Epithelial cell of esophagus (primary cell): Measurements from ENCODE around the gene ZNF253.
"Not testable (repeated sequence)": the region's sequence is repeated elsewhere in the genome, so short reads cannot be mapped to it uniquely, and the experiment has no call there.

Experiments used
- DNase-seq: peaks from one replicate; pipeline ENCODE4 v3.0.0; 2010; ENCODE audit warnings: low read depth
- H3K4me3 ChIP-seq: 2 replicates; pipeline ENCODE4 v1.5.1; 2011; ENCODE audit warnings: mild to moderate bottlenecking, low read length, control low read depth
- CTCF ChIP-seq: IDR thresholded peaks from 2 replicates; pipeline ENCODE4 v1.5.1; 2011; ENCODE audit warnings: low read depth, mild to moderate bottlenecking, low read length, control low read depth, inconsistent platforms; ENCODE audit not compliant: insufficient read depth; ENCODE audit errors: missing control alignments

ZNF253 gene

GRCh38 chr19:19900139-19900728, 34.6 kb downstream of the ZNF253 start:
- no peak for TF ChIP-seq CTCF
- no peak for DNase-seq

GRCh38 chr19:19900729-19901444, 35.2 kb downstream of the ZNF253 start, which contains the start of gene ZNF93:
ZNF93 (plus strand) TSS chr19:19900946; CDS start chr19:19901089, 143 bp downstream.
- peak within 1 kb of the TSS; percentile 77 for H3K4me3 ChIP-seq
- peak; percentile 97 for DNase-seq

More at GRCh38 chr19:19900139-19900728, 34.6 kb downstream of the ZNF253 start:
- H3K4me3 ChIP-seq, result peak overlapping the region; percentile 77

GRCh38 chr19:19907551-19907950, 41.9 kb downstream of the ZNF253 start:
- not testable (repeated sequence) for H3K4me3 ChIP-seq
- DNase-seq, result peak; percentile 21

More at GRCh38 chr19:19900729-19901444, 35.2 kb downstream of the ZNF253 start, which contains the start of gene ZNF93:
- TF ChIP-seq CTCF, result no peak

- TF ChIP-seq CTCF, result no peak
- no peak for DNase-seq
- no peak overlapping the region for H3K4me3 ChIP-seq
These were observed 44.0 kb downstream of the ZNF253 start for GRCh38 chr19:19909654-19910053.

GRCh38 chr19:19911150-19911549, 45.5 kb downstream of the ZNF253 start:
- TF ChIP-seq CTCF, result no peak

GRCh38 chr19:19914596-19914995, 48.9 kb downstream of the ZNF253 start:
- DNase-seq, result no peak
- no peak for TF ChIP-seq CTCF
- no peak overlapping the region for H3K4me3 ChIP-seq

More at GRCh38 chr19:19911150-19911549, 45.5 kb downstream of the ZNF253 start:
- no peak for DNase-seq
- H3K4me3 ChIP-seq, result no peak overlapping the region

- peak; percentile 3 for TF ChIP-seq CTCF
- H3K4me3 ChIP-seq, DNase-seq: not testable (repeated sequence)
These were observed 64.7 kb downstream of the ZNF253 start for GRCh38 chr19:19930417-19930816.

GRCh38 chr19:19933432-19934314, 68.0 kb downstream of the ZNF253 start:
- not testable (repeated sequence) for DNase-seq

More at GRCh38 chr19:19933432-19934314, 68.0 kb downstream of the ZNF253 start:
- H3K4me3 ChIP-seq, result not testable (repeated sequence)
